Mesenchymal stem cell (in vitro differentiated cells and primary cell): ENCODE results near the gene FGGY.

ENCODE experiments used
- DNase-seq: peaks from one replicate; pipeline ENCODE4 v3.0.0-alpha.2; 2013
- H2AFZ ChIP-seq: one replicate; pipeline ENCODE4 v1.6.1; 2013; ENCODE audit warnings: low read depth, mild to moderate bottlenecking, control low read depth, inconsistent platforms, low read length, moderate library complexity
- H2AK5ac ChIP-seq: 2 replicates; pipeline ENCODE4 v1.6.1; 2013; ENCODE audit warnings: low read length, moderate library complexity, mild to moderate bottlenecking, inconsistent platforms; ENCODE audit not compliant: severe bottlenecking
- H2BK120ac ChIP-seq: one replicate; pipeline ENCODE4 v1.6.1; 2013; ENCODE audit warnings: low read depth, mild to moderate bottlenecking, inconsistent platforms, low read length, moderate library complexity
- H2BK12ac ChIP-seq, 2 experiments: one replicate each; pipeline ENCODE4 v1.6.1; 2013; ENCODE audit warnings: inconsistent platforms in 2 of 2, low read length in 2 of 2, mild to moderate bottlenecking in 2 of 2, moderate library complexity in 2 of 2, control low read depth in 1 of 2
- H2BK15ac ChIP-seq: one replicate; pipeline ENCODE4 v1.6.1; 2013; ENCODE audit warnings: mild to moderate bottlenecking, low read depth, inconsistent platforms; ENCODE audit not compliant: poor library complexity, severe bottlenecking
- H2BK5ac ChIP-seq: 2 replicates; pipeline ENCODE4 v1.6.1; 2013; ENCODE audit warnings: low read depth, mild to moderate bottlenecking, low read length, control low read depth, inconsistent platforms; ENCODE audit not compliant: poor library complexity, severe bottlenecking
- H3K14ac ChIP-seq, 2 experiments: one replicate each; pipeline ENCODE4 v1.6.1; 2013; ENCODE audit warnings: inconsistent platforms in 2 of 2, low read length in 2 of 2, control low read depth in 1 of 2, mild to moderate bottlenecking in 1 of 2, moderate library complexity in 1 of 2
- H3K18ac ChIP-seq, 2 experiments: one replicate each; pipeline ENCODE4 v1.6.1; 2013; ENCODE audit warnings: inconsistent platforms in 2 of 2, low read length in 2 of 2, control low read depth in 1 of 2, low read depth in 1 of 2, mild to moderate bottlenecking in 1 of 2
- H3K23ac ChIP-seq, 2 experiments: one replicate each; pipeline ENCODE4 v1.6.1; 2013; ENCODE audit warnings: inconsistent platforms in 2 of 2, low read length in 2 of 2, mild to moderate bottlenecking in 2 of 2, moderate library complexity in 2 of 2, control low read depth in 1 of 2
- H3K27ac ChIP-seq: 2 replicates; pipeline ENCODE4 v1.5.1; 2013; ENCODE audit warnings: mild to moderate bottlenecking, moderate library complexity, low read length, control low read depth, inconsistent platforms; ENCODE audit not compliant: poor library complexity, severe bottlenecking
- H3K27me3 ChIP-seq, 2 experiments: 2 replicates each; pipeline versions ENCODE4 v1.6.1 to v1.7.0; 2013; ENCODE audit warnings: low read length in 2 of 2, mild to moderate bottlenecking in 2 of 2, moderate library complexity in 2 of 2, control low read depth in 1 of 2, inconsistent platforms in 1 of 2; ENCODE audit not compliant: control insufficient read depth in 1 of 2, insufficient read depth in 1 of 2
- H3K36me3 ChIP-seq, 2 experiments: 2 replicates each; pipeline versions ENCODE4 v1.6.1 to v1.7.0; 2013; ENCODE audit warnings: low read length in 2 of 2, control low read depth in 1 of 2, inconsistent platforms in 1 of 2, low read depth in 1 of 2, mild to moderate bottlenecking in 1 of 2; ENCODE audit not compliant: insufficient read depth in 2 of 2, control insufficient read depth in 1 of 2
- H3K4ac ChIP-seq, 2 experiments: one replicate each; pipeline ENCODE4 v1.6.1; 2013; ENCODE audit warnings: inconsistent platforms in 2 of 2, low read length in 2 of 2, mild to moderate bottlenecking in 2 of 2, moderate library complexity in 2 of 2, control low read depth in 1 of 2, low read depth in 1 of 2
- H3K4me1 ChIP-seq: 2 replicates; pipeline ENCODE4 v1.6.1; 2013; ENCODE audit warnings: low read depth, low read length, control low read depth; ENCODE audit not compliant: control insufficient read depth, insufficient read depth
- H3K4me2 ChIP-seq: 2 replicates; pipeline ENCODE4 v1.6.1; 2013; ENCODE audit warnings: low read length, mild to moderate bottlenecking, inconsistent platforms; ENCODE audit not compliant: poor library complexity, severe bottlenecking
- H3K4me3 ChIP-seq, 2 experiments: 2 replicates each; pipeline versions ENCODE4 v1.5.1 to v1.7.0; 2013; ENCODE audit warnings: low read length in 2 of 2, mild to moderate bottlenecking in 2 of 2, control low read depth in 1 of 2, low read depth in 1 of 2; ENCODE audit not compliant: insufficient read depth in 1 of 2
- H3K79me1 ChIP-seq: replicated peaks from 2 replicates; pipeline ENCODE4 v1.6.1; 2013; ENCODE audit warnings: mild to moderate bottlenecking, control low read depth, low read length, inconsistent platforms; ENCODE audit not compliant: poor library complexity, severe bottlenecking
- H3K9ac ChIP-seq: 2 replicates; pipeline ENCODE4 v1.7.0; 2013; ENCODE audit warnings: mild to moderate bottlenecking, low read length, moderate library complexity
- H3K9me3 ChIP-seq: 2 replicates; pipeline ENCODE4 v1.7.0; 2013; ENCODE audit warnings: mild to moderate bottlenecking, low read length; ENCODE audit not compliant: control insufficient read depth
- H4K8ac ChIP-seq: one replicate; pipeline ENCODE4 v1.6.1; 2013; ENCODE audit warnings: inconsistent platforms, mild to moderate bottlenecking, low read length, moderate library complexity
- H4K91ac ChIP-seq: one replicate; pipeline ENCODE4 v1.6.1; 2013; ENCODE audit warnings: mild to moderate bottlenecking, low read length, inconsistent platforms
- WGBS: methylation state at CpG from one replicate; pipeline ENCODE4 v1.1.7; 2013; ENCODE audit warnings: mixed read lengths; 5-methylcytosine and 5-hydroxymethylcytosine counted together

Gene FGGY

GRCh38 chr1:59268406-59268805 is 28.5 kb upstream of the FGGY start:
- Histone ChIP-seq H3K14ac (no peak overlapping the region), H2BK15ac (no peak overlapping the region)

GRCh38 chr1:59271561-59272260 is 25.2 kb upstream of the FGGY start:
- Histone ChIP-seq H3K14ac (no peak overlapping the region), H2BK120ac (no peak overlapping the region), H4K8ac (no peak overlapping the region), H3K27ac (no peak overlapping the region), H3K4me3 (no peak overlapping the region), H4K91ac (no peak overlapping the region), H3K4me1 (no peaks in the 10 kb centered on the region), H2BK12ac (no peak overlapping the region), H2AK5ac (no peak overlapping the region), H3K23ac (no peak overlapping the region), H3K79me1 (no peaks in the 10 kb centered on the region), H2AFZ (no peak overlapping the region), H3K9me3 (no peaks in the 10 kb centered on the region), H3K18ac (no peak overlapping the region), H3K9ac (peak overlapping the region; percentile 53), H3K4me2 (no peak overlapping the region), H3K36me3 (no peaks in the 10 kb centered on the region), H2BK5ac (no peak overlapping the region), H3K27me3 (no peaks in the 10 kb centered on the region), H3K4ac (no peak overlapping the region), H2BK15ac (no peak overlapping the region)
- no peak for DNase-seq
- 90% methylated on average over 2 of the region's 2 CpGs for WGBS

More at GRCh38 chr1:59268406-59268805, 28.5 kb upstream of the FGGY start:
- H3K9ac ChIP-seq, result no peak overlapping the region
- H3K9me3 ChIP-seq, result no peaks in the 10 kb centered on the region
- H2BK120ac ChIP-seq, result no peak overlapping the region
- no peaks in the 10 kb centered on the region for H3K79me1 ChIP-seq
- H3K4ac ChIP-seq, result no peak overlapping the region
- no peak overlapping the region for H3K4me2 ChIP-seq
- H4K8ac ChIP-seq, result no peak overlapping the region
- no peak overlapping the region for H2BK12ac ChIP-seq
- H3K27me3 ChIP-seq, result no peaks in the 10 kb centered on the region
- no peak overlapping the region for H4K91ac ChIP-seq
- H2AFZ ChIP-seq, result no peak overlapping the region
- H3K27ac ChIP-seq, result no peak overlapping the region
- H3K36me3 ChIP-seq, result no peaks in the 10 kb centered on the region
- 100% methylated on average over 1 of the region's 1 CpG for WGBS
- no peaks in the 10 kb centered on the region for H3K4me1 ChIP-seq
- no peak overlapping the region for H3K18ac ChIP-seq
- no peak for DNase-seq
- H3K4me3 ChIP-seq, result no peak overlapping the region
- H2BK5ac ChIP-seq, result no peak overlapping the region
- H3K23ac ChIP-seq, result no peak overlapping the region
- H2AK5ac ChIP-seq, result no peak overlapping the region

- Histone ChIP-seq H3K9me3 (no peaks in the 10 kb centered on the region), H3K18ac (no peak overlapping the region), H4K91ac (no peak overlapping the region), H3K4me2 (no peak overlapping the region), H3K27ac (peak overlapping the region; percentile 21), H3K27me3 (no peaks in the 10 kb centered on the region), H2BK12ac (no peak overlapping the region), H3K4ac (no peak overlapping the region), H4K8ac (no peak overlapping the region), H3K23ac (no peak overlapping the region), H2BK5ac (peak overlapping the region; percentile 25), H2AK5ac (no peak overlapping the region), H3K36me3 (no peaks in the 10 kb centered on the region), H3K4me1 (no peaks in the 10 kb centered on the region), H3K14ac (no peak overlapping the region), H3K4me3 (no peak overlapping the region), H3K9ac (peak overlapping the region; percentile 53), H2AFZ (no peak overlapping the region), H2BK120ac (no peak overlapping the region), H3K79me1 (no peaks in the 10 kb centered on the region), H2BK15ac (no peak overlapping the region)
- DNase-seq, result peak; percentile 35
- 80% methylated on average over 1 of the region's 1 CpG for WGBS
Observed at GRCh38 chr1:59272507-59272906, 24.4 kb upstream of the FGGY start.

- no peak overlapping the region for H3K4me2 ChIP-seq
- DNase-seq, result no peak
- no peak overlapping the region for H2BK5ac ChIP-seq
- no peak overlapping the region for H3K18ac ChIP-seq
- H3K79me1 ChIP-seq, result no peaks in the 10 kb centered on the region
- no peaks in the 10 kb centered on the region for H3K4me1 ChIP-seq
- H4K8ac ChIP-seq, result no peak overlapping the region
- H3K27me3 ChIP-seq, result no peaks in the 10 kb centered on the region
- H2BK12ac ChIP-seq, result no peak overlapping the region
- no peak overlapping the region for H3K4ac ChIP-seq
- no peak overlapping the region for H3K4me3 ChIP-seq
- H3K27ac ChIP-seq, result no peak overlapping the region
- H2AFZ ChIP-seq, result no peak overlapping the region
- no peak overlapping the region for H2BK120ac ChIP-seq
- H4K91ac ChIP-seq, result no peak overlapping the region
- H3K9ac ChIP-seq, result no peak overlapping the region
- WGBS, result 91% methylated on average over 2 of the region's 3 CpGs
- no peaks in the 10 kb centered on the region for H3K36me3 ChIP-seq
- H3K23ac ChIP-seq, result no peak overlapping the region
- H2BK15ac ChIP-seq, result no peak overlapping the region
- H3K9me3 ChIP-seq, result no peaks in the 10 kb centered on the region
- no peak overlapping the region for H3K14ac ChIP-seq
- no peak overlapping the region for H2AK5ac ChIP-seq
Observed at GRCh38 chr1:59276439-59276851, 20.4 kb upstream of the FGGY start.
